Stimulated activated naive CD8-positive, alpha-beta T cell treated with anti-CD3 and anti-CD28 coated beads, Interleukin-15, amount 100 ng/mL, for 72 hours (primary cell): ENCODE measurements around the gene TLR9.
A peak's percentile ranks its signal among the peaks of the same experiment; 100 is the strongest.

Experiments
- ATAC-seq: fragments of 150-1000 bp; cut with Tn5 transposase; 2 replicates; pipeline ENCODE4 v1.10.0; 2021; ENCODE audit warnings: mild to moderate bottlenecking, moderate library complexity
- DNase-seq, 2 donors: peaks; one replicate each; pipeline ENCODE4 v3.0.0; 2021 to 2022
- H3K27ac Mint-ChIP-seq, 2 donors: one replicate each; pipeline ENCODE4 v1.8.0; 2022; ENCODE audit warnings: mild to moderate bottlenecking in 2 of 2, mixed read lengths in 2 of 2, moderate library complexity in 2 of 2
- H3K27me3 Mint-ChIP-seq: one replicate; pipeline ENCODE4 v1.8.0; 2022; ENCODE audit warnings: mixed read lengths
- H3K4me1 Mint-ChIP-seq: one replicate; pipeline ENCODE4 v1.8.0; 2022; ENCODE audit warnings: mild to moderate bottlenecking, mixed read lengths
- H3K4me3 Mint-ChIP-seq, 2 donors: one replicate each; pipeline ENCODE4 v1.8.0; 2022; ENCODE audit warnings: mild to moderate bottlenecking in 2 of 2, mixed read lengths in 2 of 2, moderate library complexity in 1 of 2
- H3K9me3 Mint-ChIP-seq, 2 donors: one replicate each; pipeline ENCODE4 v1.8.0; 2022; ENCODE audit warnings: mixed read lengths in 2 of 2

Gene TLR9

GRCh38 chr3:52200981-52201679 is 24.3 kb downstream of the TLR9 start:
- H3K4me3 Mint-ChIP-seq, result no peak overlapping the region
- no peaks in the 10 kb centered on the region for H3K9me3 Mint-ChIP-seq
- ATAC-seq (no peak), DNase-seq (no peak)
- H3K27ac Mint-ChIP-seq, result peak overlapping the region in 1 of 2 donors; percentile 44
- H3K4me1 Mint-ChIP-seq, result peaks cover 82% of the 10 kb centered on the region
- H3K27me3 Mint-ChIP-seq, result no peaks in the 10 kb centered on the region

GRCh38 chr3:52198643-52199608 is 26.5 kb downstream of the TLR9 start:
- H3K27me3 Mint-ChIP-seq, result no peaks in the 10 kb centered on the region
- H3K9me3 Mint-ChIP-seq, result no peaks in the 10 kb centered on the region
- peak overlapping the region; percentile 91 to 99 for H3K27ac Mint-ChIP-seq
- DNase-seq, result no peak
- ATAC-seq, result no peak
- H3K4me3 Mint-ChIP-seq, result peak overlapping the region; percentile 91 to 96
- H3K4me1 Mint-ChIP-seq, result peaks cover 83% of the 10 kb centered on the region

GRCh38 chr3:52197842-52198625 is 27.4 kb downstream of the TLR9 start, which contains the start of gene ALAS1:
Gene ALAS1, plus strand, starts transcription at chr3:52198160. Its CDS starts 1,082 bp downstream, at chr3:52199242.
- H3K27ac Mint-ChIP-seq, result peak within 1 kb of the TSS; percentile 91 to 99
- H3K27me3 Mint-ChIP-seq, result no peaks in the 10 kb centered on the region
- peaks cover 75% of the 10 kb centered on the region for H3K4me1 Mint-ChIP-seq
- H3K4me3 Mint-ChIP-seq, result peak within 1 kb of the TSS; percentile 91 to 96
- ATAC-seq, result peak; percentile 94
- no peaks in the 10 kb centered on the region for H3K9me3 Mint-ChIP-seq
- DNase-seq, result peak; percentile 93 to 94

GRCh38 chr3:52197499-52197841 is 28.0 kb downstream of the TLR9 start:
- Mint-ChIP-seq H3K4me3 (peak overlapping the region; percentile 91 to 96), H3K27me3 (no peaks in the 10 kb centered on the region), H3K9me3 (no peaks in the 10 kb centered on the region), H3K4me1 (peaks cover 69% of the 10 kb centered on the region), H3K27ac (peak overlapping the region; percentile 5 to 96)
- ATAC-seq (peak; percentile 16), DNase-seq (no peak)

GRCh38 chr3:52196977-52197376 is 28.5 kb downstream of the TLR9 start:
- ATAC-seq, result no peak
- H3K9me3 Mint-ChIP-seq, result no peaks in the 10 kb centered on the region
- peak overlapping the region in 1 of 2 donors; percentile 30 for H3K27ac Mint-ChIP-seq
- H3K27me3 Mint-ChIP-seq, result no peaks in the 10 kb centered on the region
- DNase-seq, result no peak
- H3K4me3 Mint-ChIP-seq, result peak overlapping the region in 1 of 2 donors; percentile 96
- H3K4me1 Mint-ChIP-seq, result peaks cover 64% of the 10 kb centered on the region

GRCh38 chr3:52195823-52196331 is 29.6 kb downstream of the TLR9 start:
- no peak overlapping the region for H3K27ac Mint-ChIP-seq
- peaks cover 53% of the 10 kb centered on the region for H3K4me1 Mint-ChIP-seq
- H3K4me3 Mint-ChIP-seq, result no peak overlapping the region
- no peaks in the 10 kb centered on the region for H3K27me3 Mint-ChIP-seq
- ATAC-seq (no peak), DNase-seq (no peak)
- no peaks in the 10 kb centered on the region for H3K9me3 Mint-ChIP-seq

- no peak overlapping the region for H3K4me3 Mint-ChIP-seq
- DNase-seq (no peak), ATAC-seq (no peak)
- H3K4me1 Mint-ChIP-seq, result peaks cover 48% of the 10 kb centered on the region
- no peak overlapping the region for H3K27ac Mint-ChIP-seq
- no peaks in the 10 kb centered on the region for H3K27me3 Mint-ChIP-seq
- no peaks in the 10 kb centered on the region for H3K9me3 Mint-ChIP-seq
These were observed 30.2 kb downstream of the TLR9 start for GRCh38 chr3:52195291-52195597.

GRCh38 chr3:52194485-52195290 is 30.8 kb downstream of the TLR9 start:
- Mint-ChIP-seq H3K9me3 (no peaks in the 10 kb centered on the region), H3K27me3 (no peaks in the 10 kb centered on the region), H3K4me1 (peaks cover 43% of the 10 kb centered on the region), H3K27ac (no peak overlapping the region), H3K4me3 (no peak overlapping the region)
- no peak for ATAC-seq
- no peak for DNase-seq

- ATAC-seq, result no peak
- peaks cover 30% of the 10 kb centered on the region for H3K4me1 Mint-ChIP-seq
- no peak for DNase-seq
- H3K4me3 Mint-ChIP-seq, result no peak overlapping the region
- no peaks in the 10 kb centered on the region for H3K9me3 Mint-ChIP-seq
- H3K27ac Mint-ChIP-seq, result peak overlapping the region in 1 of 2 donors; percentile 22
- no peaks in the 10 kb centered on the region for H3K27me3 Mint-ChIP-seq
These were observed 32.4 kb downstream of the TLR9 start for GRCh38 chr3:52193065-52193464.

- peaks cover 17% of the 10 kb centered on the region for H3K4me1 Mint-ChIP-seq
- no peak overlapping the region for H3K4me3 Mint-ChIP-seq
- no peaks in the 10 kb centered on the region for H3K27me3 Mint-ChIP-seq
- no peak for DNase-seq
- no peak for ATAC-seq
- no peaks in the 10 kb centered on the region for H3K9me3 Mint-ChIP-seq
- H3K27ac Mint-ChIP-seq, result no peak overlapping the region
These were observed 33.8 kb downstream of the TLR9 start for GRCh38 chr3:52191663-52192062.

GRCh38 chr3:52190294-52191074 is 35.0 kb downstream of the TLR9 start:
- Mint-ChIP-seq H3K4me3 (no peak overlapping the region), H3K27me3 (no peaks in the 10 kb centered on the region), H3K27ac (no peak overlapping the region), H3K9me3 (no peaks in the 10 kb centered on the region), H3K4me1 (peaks cover 6% of the 10 kb centered on the region)
- ATAC-seq (no peak), DNase-seq (no peak)

GRCh38 chr3:52188556-52188955 is 36.9 kb downstream of the TLR9 start:
- H3K27me3 Mint-ChIP-seq, result no peaks in the 10 kb centered on the region

GRCh38 chr3:52186729-52187128 is 38.7 kb downstream of the TLR9 start:
- Mint-ChIP-seq H3K27ac (peak overlapping the region in 1 of 2 donors; percentile 27), H3K9me3 (no peaks in the 10 kb centered on the region), H3K4me3 (no peak overlapping the region), H3K4me1 (no peaks in the 10 kb centered on the region), H3K27me3 (no peaks in the 10 kb centered on the region)
- DNase-seq (no peak), ATAC-seq (no peak)

More at GRCh38 chr3:52188556-52188955, 36.9 kb downstream of the TLR9 start:
- no peaks in the 10 kb centered on the region for H3K4me1 Mint-ChIP-seq
- no peak overlapping the region for H3K4me3 Mint-ChIP-seq
- DNase-seq (no peak), ATAC-seq (no peak)
- no peak overlapping the region for H3K27ac Mint-ChIP-seq
- H3K9me3 Mint-ChIP-seq, result no peaks in the 10 kb centered on the region

GRCh38 chr3:52185837-52186236 is 39.6 kb downstream of the TLR9 start:
- DNase-seq (no peak), ATAC-seq (no peak)
- Mint-ChIP-seq H3K4me1 (no peaks in the 10 kb centered on the region), H3K4me3 (no peak overlapping the region), H3K27me3 (no peaks in the 10 kb centered on the region), H3K27ac (no peak overlapping the region), H3K9me3 (no peaks in the 10 kb centered on the region)
